ENCODE data around the gene TPRA1.

Gene TPRA1

DNA sequence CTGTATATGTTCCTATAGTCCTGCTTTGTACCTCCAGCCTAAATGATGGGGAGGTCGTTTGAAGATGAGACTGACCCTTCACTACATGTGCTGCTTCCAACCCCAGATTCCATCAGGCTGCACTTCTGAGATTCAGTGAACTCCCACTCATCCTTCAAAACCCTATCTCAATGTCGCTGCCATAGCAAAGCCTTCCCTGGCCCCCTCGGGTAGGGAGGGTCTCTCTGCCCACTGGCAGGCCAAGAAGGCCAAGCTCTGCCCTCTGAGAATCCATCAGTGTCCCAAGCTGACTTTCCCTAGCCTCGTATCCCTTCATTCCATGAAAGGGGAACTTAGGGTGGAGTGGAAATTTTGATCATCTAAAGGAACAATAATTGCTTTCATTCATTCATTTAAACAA is 35.4 kb downstream of the TPRA1 start:
- DNase-seq = no peak

DNA sequence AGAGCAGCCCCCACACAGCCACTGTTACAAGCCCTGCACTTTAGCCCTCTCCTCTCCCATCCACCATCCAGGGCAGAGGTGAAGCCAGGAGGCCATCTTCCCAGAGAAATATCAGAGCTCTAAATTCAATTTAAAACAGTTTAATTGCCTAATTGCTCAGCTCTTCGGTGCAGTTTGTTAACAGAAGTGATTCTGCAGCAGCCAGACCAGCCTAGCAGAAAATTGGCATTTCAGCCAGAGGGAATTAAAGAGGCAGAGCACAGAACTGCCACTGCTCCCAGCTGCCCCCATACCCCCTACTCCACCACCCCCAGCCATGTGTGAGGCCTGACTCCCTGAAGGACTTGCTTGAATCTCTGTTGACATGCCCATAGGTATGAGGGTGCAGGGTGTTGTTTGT is 38.5 kb downstream of the TPRA1 start:
- no peak for DNase-seq

GRCh38 chr3:127551178-127551577 is 39.4 kb downstream of the TPRA1 start:
- DNase-seq = no peak

GRCh38 chr3:127550468-127551157 is 39.9 kb downstream of the TPRA1 start:
- DNase-seq = no peak

GRCh38 chr3:127549826-127550467 is 40.6 kb downstream of the TPRA1 start:
- DNase-seq = no peak

DNA sequence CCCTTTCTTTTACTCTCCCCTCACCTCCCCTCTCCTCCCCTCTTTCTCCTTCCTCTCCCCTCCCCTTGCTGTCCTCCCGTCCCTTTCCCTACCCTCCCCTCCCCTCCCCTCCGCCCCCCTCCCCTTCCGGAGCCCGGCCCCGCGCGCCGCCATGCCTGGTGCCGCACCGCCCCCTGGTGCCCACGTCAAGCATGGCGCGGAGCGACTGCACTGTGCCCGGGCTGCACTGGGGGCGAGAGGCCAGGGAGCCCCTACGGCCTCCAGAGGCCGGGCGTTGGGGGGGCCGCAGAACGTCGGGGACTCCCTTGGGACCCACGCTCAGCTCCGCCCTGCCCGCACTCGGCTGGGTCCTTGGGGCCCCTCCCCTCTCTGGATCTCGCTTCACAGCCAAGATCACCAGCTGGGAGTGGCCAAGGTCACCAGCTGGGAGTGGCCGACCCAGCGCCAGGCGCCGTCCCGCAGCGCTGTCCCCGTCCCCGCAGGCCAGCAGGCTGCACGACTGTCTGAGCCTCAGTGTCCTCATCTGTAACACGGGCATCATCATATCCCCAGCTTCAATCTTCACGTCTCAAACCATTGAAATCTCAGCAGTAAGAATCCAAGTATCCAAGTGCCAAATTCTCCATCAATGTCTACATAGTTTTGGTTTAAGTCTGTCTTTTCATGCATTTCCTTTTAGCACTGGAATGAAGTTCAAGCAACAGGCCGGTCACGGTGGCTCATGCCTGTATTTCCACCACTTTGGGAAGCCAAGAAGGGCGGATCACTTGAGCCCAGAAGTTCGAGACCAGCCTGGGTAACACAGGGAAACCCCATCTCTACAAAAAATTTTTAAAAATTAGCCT is 42.5 kb downstream of the TPRA1 start:
- DNase-seq = no peak

GRCh38 chr3:127546970-127547733 is 43.4 kb downstream of the TPRA1 start:
- no peak for DNase-seq

- DNase-seq = no peak
These were observed 44.0 kb downstream of the TPRA1 start for GRCh38 chr3:127546554-127546953.

- DNase-seq = no peak
These were observed 44.6 kb downstream of the TPRA1 start for GRCh38 chr3:127545711-127546457.

DNA sequence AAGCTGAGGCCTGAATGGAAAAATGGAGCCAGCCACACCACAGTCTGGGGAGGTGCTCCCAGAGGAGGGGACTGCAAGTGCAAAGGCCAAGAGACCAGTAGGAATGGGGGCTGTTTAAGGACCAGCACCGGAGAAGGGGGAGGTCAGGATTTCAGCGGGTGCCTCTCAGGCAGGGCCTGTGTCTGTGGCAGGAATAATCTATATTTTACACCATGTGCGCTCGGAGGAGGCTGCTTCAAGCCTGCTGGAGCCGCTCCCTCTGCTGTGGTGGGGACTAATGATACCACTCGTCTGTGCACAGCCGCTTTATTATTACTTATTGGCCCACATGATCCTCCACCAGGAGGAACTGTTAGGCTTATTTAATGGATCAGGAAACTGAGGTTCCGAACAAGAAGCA is 45.3 kb downstream of the TPRA1 start:
- no peak for DNase-seq

- peak; percentile 71 for DNase-seq
These were observed 45.7 kb downstream of the TPRA1 start for GRCh38 chr3:127544803-127545201.

DNA sequence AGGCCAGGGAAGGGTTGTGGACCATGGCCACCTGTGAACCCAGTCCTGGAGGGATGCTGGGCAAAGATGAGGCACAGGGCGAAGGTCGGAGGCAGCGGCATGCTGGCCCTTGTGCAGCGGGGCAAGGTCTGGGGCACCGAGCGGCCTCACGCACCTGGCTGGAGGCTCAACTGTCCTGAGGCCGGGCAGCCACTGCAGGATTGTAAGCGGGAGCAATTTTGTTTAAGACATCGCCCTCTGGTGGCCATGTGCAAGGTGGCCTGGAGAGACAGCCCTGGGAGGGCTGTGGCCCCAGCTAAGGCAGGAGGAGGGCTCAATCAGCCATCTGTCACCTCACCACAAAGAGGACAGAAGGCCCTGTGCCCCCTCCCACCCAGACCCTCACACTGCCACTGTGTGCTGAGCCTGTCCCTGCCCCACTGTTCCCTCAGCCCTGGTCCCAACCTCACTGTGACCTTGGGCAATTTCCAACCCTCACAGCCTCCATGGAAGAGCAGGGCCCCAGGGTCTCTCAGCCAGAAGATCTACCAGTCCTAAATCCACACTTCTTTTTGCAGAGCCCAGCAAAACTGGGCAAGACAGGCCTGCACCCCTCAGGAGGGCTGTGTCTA is 46.2 kb downstream of the TPRA1 start:
- peak; percentile 80 for DNase-seq

DNA sequence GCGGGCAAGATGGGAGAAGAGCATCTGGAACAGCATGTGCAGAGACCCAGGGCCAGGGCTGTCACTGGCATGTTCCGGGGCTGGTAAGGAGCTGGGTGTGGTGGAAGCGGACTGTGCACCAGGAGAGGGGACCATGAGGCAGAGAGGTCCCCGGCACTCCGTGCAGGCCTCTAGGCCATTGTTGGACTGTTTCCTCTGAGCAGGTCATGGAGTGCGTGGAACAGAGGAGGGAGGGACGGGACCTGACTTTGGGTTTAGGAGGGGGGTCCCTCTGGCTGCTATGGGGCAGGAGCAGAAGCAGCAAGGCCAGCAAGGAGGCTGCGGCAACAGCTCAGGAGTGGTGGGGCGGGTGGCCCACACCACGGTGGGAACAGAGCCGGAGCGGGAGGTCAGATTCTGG is 47.1 kb downstream of the TPRA1 start:
- no peak for DNase-seq

- DNase-seq = peak; percentile 9
These were observed 48.0 kb downstream of the TPRA1 start for GRCh38 chr3:127542441-127542952.

DNA sequence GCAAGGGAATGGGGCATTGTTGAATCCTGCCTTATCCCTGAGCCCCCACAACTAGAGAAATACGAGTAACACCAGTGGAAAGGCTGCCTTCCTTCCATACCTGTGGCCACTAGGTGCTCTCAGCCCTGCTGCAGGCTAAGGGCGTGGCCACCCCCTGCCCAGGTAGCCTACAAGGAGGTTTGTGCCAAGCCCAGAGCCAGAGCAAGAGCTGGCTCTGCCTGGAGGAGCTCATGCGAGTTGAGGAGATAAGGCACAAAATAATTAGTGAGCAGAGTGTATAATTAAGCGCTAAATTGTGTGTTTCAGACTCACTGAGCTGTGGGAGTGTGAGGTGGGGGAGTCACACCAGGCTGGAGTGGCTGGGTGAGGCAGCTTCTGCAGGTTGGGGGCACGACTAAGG is 49.2 kb downstream of the TPRA1 start:
- DNase-seq = no peak

DNA sequence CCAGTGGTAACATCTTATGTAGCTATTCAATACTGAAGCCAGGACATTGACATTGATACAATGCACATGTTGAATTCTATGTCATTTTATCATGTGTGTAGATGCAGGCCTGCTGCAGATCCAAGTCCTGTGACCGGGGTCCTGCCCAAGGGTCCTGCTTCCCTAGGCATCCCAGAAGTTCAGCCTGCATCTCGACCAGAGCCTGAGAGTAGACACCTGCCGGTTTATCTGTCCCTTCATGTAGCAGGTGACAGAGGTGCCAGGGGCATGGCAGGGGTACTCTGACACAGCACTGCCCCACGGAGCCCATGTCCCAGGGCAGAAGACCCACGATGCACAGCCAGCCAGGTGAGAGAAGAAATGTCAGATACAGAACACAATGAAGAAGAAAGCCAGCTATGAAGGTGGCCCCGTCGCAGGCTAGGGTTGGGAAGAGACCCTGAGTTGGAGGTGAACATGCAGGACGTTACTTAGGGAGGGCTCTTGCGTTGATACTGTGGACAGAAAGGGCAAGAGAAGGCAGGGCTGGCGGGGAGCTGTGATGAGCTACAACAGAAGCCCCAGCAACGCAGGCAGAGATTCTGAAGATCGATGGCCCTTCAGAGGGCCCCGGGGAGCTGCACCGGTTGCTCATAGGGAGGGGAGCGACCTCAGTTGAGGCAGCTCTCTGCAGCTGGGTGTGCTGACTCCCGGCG is 51.0 kb downstream of the TPRA1 start:
- no peak for DNase-seq

- DNase-seq = no peak
These were observed 52.0 kb downstream of the TPRA1 start for GRCh38 chr3:127538569-127538968.

DNA sequence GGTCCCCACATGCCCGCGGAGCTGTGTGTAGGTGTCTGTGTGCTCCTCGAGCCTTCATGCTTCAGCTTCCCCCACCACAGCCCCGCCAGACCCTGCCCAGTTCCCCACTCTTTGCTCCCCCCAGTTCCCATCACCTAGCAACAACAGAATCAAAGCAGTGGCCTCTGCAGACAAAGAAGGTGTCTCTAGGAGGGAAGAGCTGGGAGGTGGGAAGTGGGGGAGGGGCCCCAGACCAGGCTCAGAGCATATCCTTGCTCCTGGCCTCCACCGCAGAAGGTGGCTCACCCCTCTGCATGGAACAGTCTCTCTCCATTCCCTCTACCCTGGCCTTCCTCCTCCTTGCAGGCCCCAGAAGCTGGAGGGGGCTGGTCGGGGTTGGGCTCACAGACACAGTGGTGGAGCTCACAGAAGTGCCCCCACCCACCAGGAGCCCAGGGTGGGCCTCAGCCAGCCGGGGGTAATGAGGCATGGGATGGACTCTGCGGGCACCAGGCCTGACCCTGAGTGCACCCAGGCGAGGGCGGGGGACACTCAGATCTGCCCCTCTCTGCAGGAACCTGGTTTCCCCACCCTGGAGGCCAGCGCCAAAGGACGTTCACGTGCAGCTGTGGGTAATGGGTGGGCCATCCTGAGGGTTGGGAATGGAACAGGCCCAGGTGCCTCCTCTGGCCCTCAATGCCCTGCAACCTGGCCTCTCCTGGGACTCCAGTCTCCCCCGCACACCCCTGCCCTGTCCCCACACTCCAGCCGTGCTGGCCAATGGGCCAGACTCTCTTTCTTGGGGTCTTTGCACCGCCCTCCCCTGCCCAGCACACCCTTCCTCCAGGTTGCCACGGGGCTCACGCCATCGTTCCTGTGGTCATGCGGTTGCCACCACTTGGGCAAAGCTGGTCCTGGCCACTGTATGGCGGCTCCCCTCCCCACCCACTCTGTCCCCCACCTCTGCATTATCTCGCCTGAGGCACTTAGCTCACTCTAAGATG is 53.4 kb downstream of the TPRA1 start:
- no peak for DNase-seq

DNA sequence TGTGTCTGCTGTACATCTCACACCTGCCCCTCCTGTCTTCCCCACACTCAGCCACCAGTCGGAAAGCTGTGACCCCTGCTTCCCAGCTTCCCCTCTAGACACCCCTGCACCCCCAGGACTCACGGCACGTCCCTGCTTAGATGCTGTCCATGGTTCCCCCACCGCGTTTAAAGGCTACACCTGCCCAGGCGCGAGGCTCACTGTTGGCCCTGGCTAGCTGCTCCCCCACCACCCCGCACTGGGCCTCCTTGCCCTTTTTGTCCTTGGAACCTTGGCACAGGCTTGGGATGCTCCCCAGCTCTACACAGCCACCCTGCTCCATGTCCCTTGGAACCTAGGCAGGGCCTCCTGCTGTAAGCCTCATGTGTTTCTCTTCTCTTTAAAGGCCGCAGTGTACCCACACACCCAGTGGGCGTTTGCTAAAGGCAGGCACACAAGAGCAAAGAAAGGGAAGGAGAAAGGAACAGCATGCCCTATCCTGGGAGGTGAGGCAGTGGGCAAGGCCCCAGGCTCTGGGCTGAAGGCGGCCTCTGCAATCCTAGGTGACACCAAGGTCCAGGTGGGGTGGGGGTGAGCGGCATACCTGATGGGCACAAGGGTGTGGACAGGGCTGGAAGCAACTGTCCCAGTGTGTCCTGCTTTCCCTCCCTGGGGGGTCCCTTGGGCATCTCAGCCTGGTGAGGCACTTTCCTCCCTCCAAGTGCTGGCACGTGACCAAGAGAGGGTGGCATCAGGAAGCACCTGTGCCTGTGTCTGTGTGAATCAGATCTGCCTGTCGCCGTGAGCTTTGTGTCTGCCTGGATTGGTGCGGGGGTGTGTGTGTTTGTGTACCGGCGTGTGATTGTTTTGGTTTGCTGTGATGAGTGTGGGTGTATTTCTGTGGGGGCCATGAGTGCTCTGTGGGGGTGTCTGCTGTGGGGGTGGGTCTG is 54.4 kb downstream of the TPRA1 start:
- no peak for DNase-seq

Measured in DMS 273 treated with DMSO at 0.1 percent for 48 hours (cell line).